Keratinocyte (primary cell): ENCODE measurements around the gene CASP7.

Experiments used
- CTCF ChIP-seq, 3 experiments: IDR thresholded peaks in 1 of 3; conservative IDR thresholded peaks in 1 of 3; optimal IDR thresholded peaks in 1 of 3; 2 replicates in 2 of 3; 3 replicates in 1 of 3; pipeline versions ENCODE3 to v1.5.1; 2011; ENCODE audit warnings: low read length in 3 of 3, mild to moderate bottlenecking in 3 of 3, moderate library complexity in 2 of 3, control low read depth in 1 of 3, inconsistent platforms in 1 of 3; ENCODE audit not compliant: insufficient read depth in 2 of 3; ENCODE audit errors: extremely low read depth in 1 of 3
- EZH2 ChIP-seq: IDR thresholded peaks from one replicate; pipeline ENCODE4 v1.6.1; 2012; ENCODE audit warnings: inconsistent platforms, mild to moderate bottlenecking, low read length, moderate library complexity

GRCh38 chr10:113697595-113697994 is 17.9 kb downstream of the CASP7 start:
- TF ChIP-seq CTCF (optimal IDR thresholded peaks at IDR 0.05 in 1 of 3, IDR thresholded peaks at IDR 0.05 in 1 of 3, conservative IDR thresholded peaks at IDR 0.05 in 1 of 3; ENCODE audit: extremely low read depth in 1 of 3, insufficient read depth in 2 of 3, low read length in 3 of 3) (no peak), EZH2 (no peak)
